Kidney epithelial cell (primary cell): ENCODE data around the gene PER1. TPM values are rescaled to one million over a fixed set of nuclear protein-coding genes. Genes with fewer than 3 reads are reported as not detected.

ENCODE experiments used
- DNase-seq: peaks from one replicate; pipeline ENCODE4 v3.0.0-alpha.2; 2010; ENCODE audit warnings: low read depth
- H3K27me3 ChIP-seq: 2 replicates; pipeline ENCODE4 v1.6.0; 2011; ENCODE audit warnings: low read length; ENCODE audit not compliant: control insufficient read depth, insufficient read depth
- H3K36me3 ChIP-seq: 2 replicates; pipeline ENCODE4 v1.5.1; 2011; ENCODE audit warnings: low read length; ENCODE audit not compliant: control insufficient read depth, insufficient read depth
- H3K4me3 ChIP-seq: 2 replicates; pipeline ENCODE4 v1.5.1; 2011; ENCODE audit warnings: low read depth, mild to moderate bottlenecking, control low read depth, low read length
- CTCF ChIP-seq: IDR thresholded peaks from 2 replicates; pipeline ENCODE4 v1.5.1; 2011; ENCODE audit warnings: mild to moderate bottlenecking, moderate library complexity, low read length, control low read depth, inconsistent platforms; ENCODE audit not compliant: insufficient read depth, poor library complexity, severe bottlenecking
- total RNA-seq: library from RNA; depleted of rRNA; stranded (reverse); fragments of >200 nt; gene quantifications from 2 replicates; pipeline ENCODE4 v1.2.3, GENCODE V29; 2015

PER1 gene
- total RNA-seq, 1 donor from 2014 or later = 11.0 TPM

DNA sequence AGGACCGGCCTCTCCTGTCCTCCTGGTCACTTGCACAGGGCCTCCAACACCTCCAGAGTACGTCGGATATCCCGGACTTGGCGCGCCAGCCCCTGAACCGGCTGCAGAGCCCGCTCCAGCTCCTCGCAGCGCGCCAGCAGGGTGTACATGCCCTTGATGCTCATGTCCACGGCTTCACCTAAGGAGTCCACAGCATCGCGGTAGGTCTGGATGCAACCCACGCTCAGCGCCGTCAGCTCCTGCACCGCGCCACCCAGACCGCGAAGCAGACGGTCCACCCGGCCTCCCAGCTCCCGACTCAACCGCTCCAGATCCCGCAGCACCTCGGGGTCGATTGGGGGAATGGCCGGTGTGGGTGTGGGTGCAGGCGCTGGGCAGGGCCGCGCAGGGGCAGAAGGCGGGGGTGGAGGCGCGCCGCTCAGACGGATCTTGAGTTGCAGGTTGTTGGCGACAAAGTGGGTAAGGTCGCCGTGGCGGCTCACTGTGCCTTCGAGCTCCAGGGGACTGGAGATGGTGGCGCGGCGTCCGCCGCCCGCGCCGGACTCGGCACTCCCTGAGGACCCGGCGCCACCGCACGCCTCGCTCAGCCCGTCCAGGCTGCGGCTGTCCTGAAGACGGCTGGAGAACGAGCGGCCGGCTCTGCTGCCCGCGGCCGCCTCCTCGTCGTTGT is 37.0 kb upstream of the PER1 start:
- H3K4me3 ChIP-seq = peak overlapping the region; percentile 78
- no peaks in the 10 kb centered on the region for H3K36me3 ChIP-seq
- H3K27me3 ChIP-seq = no peaks in the 10 kb centered on the region
- no peak for TF ChIP-seq CTCF
- DNase-seq = no peak

DNA sequence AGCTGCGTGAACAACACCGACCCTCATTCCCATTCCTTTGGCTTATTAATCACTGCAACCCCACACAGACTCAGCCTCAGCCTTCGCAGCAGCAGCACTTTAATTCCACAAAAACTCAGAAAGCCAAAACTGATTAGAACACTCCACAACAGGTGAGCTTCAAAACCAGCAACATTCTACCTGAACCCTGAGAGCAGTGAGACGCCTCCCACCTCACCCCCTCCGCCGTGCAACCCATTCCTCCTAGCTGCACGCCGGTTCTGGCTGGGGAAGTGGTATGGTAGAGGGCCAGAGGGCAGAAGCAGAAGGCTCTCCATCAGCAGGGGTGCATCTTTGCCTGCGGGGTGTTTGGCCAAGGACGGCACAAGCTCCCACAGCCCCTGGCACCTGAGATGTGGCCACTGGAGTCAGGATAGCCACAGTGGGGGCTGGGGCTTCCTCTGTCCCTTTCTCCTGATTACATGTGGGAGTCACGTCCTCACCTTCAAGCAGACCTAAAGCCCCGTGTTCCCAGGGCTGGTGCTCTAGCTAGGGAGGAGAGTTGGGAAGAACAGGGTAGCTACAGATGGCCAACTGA is 36.1 kb upstream of the PER1 start:
- DNase-seq = no peak
- no peaks in the 10 kb centered on the region for H3K36me3 ChIP-seq
- H3K4me3 ChIP-seq = peak overlapping the region; percentile 78
- H3K27me3 ChIP-seq = no peaks in the 10 kb centered on the region
- no peak for TF ChIP-seq CTCF

- Histone ChIP-seq H3K36me3 (no peaks in the 10 kb centered on the region), H3K4me3 (peak overlapping the region; percentile 40), H3K27me3 (no peaks in the 10 kb centered on the region)
- TF ChIP-seq CTCF = no peak
- peak; percentile 88 for DNase-seq
These were observed 35.5 kb upstream of the PER1 start for GRCh38 chr17:8187517-8188262.

DNA sequence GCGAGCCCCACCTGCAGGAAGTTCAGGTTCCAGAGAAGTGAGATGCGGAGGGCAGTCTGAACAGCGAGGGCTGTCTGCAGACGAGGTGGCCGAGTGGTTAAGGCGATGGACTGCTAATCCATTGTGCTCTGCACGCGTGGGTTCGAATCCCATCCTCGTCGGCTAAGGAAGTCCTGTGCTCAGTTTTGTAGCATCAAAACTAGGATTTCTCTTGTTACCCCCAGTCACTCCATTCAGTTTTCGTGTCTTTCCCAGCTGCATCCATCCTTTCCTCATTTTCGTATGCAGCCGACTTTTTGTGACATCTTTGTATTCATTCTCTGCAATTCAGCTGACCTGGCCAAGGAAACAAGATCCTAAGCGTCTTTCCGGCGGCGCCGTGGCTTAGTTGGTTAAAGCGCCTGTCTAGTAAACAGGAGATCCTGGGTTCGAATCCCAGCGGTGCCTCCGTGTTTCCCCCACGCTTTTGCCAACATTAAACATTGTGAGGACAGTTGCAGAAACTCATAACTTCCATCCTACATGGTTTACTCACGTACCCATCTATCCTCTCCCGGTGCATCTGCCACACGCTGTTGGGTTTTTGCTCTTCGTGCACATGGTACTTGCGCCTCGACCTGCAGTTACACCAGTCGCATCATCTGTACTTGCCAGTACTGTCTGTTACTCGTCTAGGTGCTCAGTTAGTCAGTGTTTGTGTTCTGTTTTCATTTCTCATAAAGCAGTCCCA is 34.7 kb upstream of the PER1 start:
- DNase-seq = peak; percentile 72
- TF ChIP-seq CTCF = peak; percentile 50
- no peaks in the 10 kb centered on the region for H3K27me3 ChIP-seq
- no peaks in the 10 kb centered on the region for H3K36me3 ChIP-seq
- peak overlapping the region; percentile 78 for H3K4me3 ChIP-seq

DNA sequence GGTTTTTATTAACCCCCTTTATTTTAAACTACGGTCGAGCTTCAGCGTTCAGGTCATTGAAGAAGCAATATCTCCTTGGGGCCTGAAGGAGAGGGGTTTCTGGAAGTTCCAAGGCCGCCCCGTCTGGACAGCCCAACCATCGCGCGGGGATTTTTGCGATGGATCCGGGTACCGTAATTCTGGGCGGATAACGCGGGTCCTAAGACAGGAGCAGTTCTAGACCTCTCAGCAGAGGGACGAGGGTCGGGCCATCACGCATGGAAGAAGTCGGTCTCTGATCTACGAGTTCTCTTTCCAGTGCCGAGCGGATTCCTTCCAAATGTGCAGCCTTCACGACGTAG is 34.2 kb upstream of the PER1 start:
- peak overlapping the region; percentile 78 for H3K4me3 ChIP-seq
- no peak for DNase-seq
- no peak for TF ChIP-seq CTCF
- H3K27me3 ChIP-seq = no peaks in the 10 kb centered on the region
- H3K36me3 ChIP-seq = no peaks in the 10 kb centered on the region
